Measurements from ENCODE around the gene DPF3.

DNA sequence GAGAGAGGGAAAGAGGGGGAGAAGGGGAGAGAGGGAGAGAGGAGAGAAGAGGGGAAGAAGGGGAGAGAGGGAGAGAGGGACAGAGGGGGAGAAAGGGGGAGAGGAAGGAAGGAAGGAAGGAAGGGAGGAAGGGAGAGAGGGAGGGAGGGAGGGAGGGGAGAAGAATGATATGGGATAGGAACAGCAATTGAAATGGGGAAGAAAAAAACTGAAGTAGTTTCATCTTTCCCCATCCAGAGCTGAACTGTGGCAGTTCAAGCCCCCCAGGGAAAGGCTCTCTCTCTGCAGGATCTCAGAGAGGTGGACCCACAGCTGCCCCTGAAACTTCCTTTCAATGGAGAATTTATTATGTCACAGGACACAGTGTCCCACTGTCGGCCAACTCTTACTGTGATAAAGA lies 136.9 kb downstream of the DPF3 start:
- TF ChIP-seq EGR1 (IDR thresholded peaks at IDR 0.05) (no peak), CEBPB (IDR thresholded peaks at IDR 0.05) (no peak), CREB1 (IDR thresholded peaks at IDR 0.05; ENCODE audit: low read depth) (no peak), TCF12 (IDR thresholded peaks at IDR 0.05; ENCODE audit: low read depth) (no peak)
- TF ChIP-seq, protein P1, sequence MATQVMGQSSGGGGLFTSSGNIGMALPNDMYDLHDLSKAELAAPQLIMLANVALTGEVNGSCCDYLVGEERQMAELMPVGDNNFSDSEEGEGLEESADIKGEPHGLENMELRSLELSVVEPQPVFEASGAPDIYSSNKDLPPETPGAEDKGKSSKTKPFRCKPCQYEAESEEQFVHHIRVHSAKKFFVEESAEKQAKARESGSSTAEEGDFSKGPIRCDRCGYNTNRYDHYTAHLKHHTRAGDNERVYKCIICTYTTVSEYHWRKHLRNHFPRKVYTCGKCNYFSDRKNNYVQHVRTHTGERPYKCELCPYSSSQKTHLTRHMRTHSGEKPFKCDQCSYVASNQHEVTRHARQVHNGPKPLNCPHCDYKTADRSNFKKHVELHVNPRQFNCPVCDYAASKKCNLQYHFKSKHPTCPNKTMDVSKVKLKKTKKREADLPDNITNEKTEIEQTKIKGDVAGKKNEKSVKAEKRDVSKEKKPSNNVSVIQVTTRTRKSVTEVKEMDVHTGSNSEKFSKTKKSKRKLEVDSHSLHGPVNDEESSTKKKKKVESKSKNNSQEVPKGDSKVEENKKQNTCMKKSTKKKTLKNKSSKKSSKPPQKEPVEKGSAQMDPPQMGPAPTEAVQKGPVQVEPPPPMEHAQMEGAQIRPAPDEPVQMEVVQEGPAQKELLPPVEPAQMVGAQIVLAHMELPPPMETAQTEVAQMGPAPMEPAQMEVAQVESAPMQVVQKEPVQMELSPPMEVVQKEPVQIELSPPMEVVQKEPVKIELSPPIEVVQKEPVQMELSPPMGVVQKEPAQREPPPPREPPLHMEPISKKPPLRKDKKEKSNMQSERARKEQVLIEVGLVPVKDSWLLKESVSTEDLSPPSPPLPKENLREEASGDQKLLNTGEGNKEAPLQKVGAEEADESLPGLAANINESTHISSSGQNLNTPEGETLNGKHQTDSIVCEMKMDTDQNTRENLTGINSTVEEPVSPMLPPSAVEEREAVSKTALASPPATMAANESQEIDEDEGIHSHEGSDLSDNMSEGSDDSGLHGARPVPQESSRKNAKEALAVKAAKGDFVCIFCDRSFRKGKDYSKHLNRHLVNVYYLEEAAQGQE (IDR thresholded peaks at IDR 0.05; ENCODE audit: low read depth): no peak
